Hepatocyte (in vitro differentiated cells): ENCODE measurements around the gene DEAF1. TPM values are rescaled to one million over a fixed set of nuclear protein-coding genes. Genes with fewer than 3 reads are reported as not detected.

Experiments used
- DNase-seq: peaks from one replicate; pipeline ENCODE4 v3.0.0-alpha.2; 2016; ENCODE audit warnings: low spot score
- H2AFZ ChIP-seq: fragments of 200-600 bp; sonication (generic); 2 replicates; pipeline ENCODE4 v1.6.0; 2016; ENCODE audit warnings: antibody characterized with exemption, mild to moderate bottlenecking
- H3K27ac ChIP-seq: fragments of 200-600 bp; sonication (generic); 2 replicates; pipeline ENCODE4 v1.5.1; 2016; ENCODE audit warnings: mild to moderate bottlenecking
- H3K27me3 ChIP-seq: fragments of 200-600 bp; sonication (generic); 2 replicates; pipeline ENCODE4 v1.6.1; 2016
- H3K36me3 ChIP-seq: fragments of 200-600 bp; sonication (generic); replicated peaks from 2 replicates; pipeline ENCODE4 v1.5.1; 2016; ENCODE audit warnings: low read depth; ENCODE audit not compliant: insufficient read depth
- H3K4me1 ChIP-seq: fragments of 200-600 bp; sonication (generic); 2 replicates; pipeline ENCODE4 v1.5.1; 2016; ENCODE audit warnings: mild to moderate bottlenecking, moderate library complexity; ENCODE audit not compliant: insufficient read depth
- H3K4me2 ChIP-seq: fragments of 200-600 bp; sonication (generic); 2 replicates; pipeline ENCODE4 v1.6.0; 2016
- H3K4me3 ChIP-seq: fragments of 200-600 bp; sonication (generic); 2 replicates; pipeline ENCODE4 v1.5.1; 2016; ENCODE audit warnings: mild to moderate bottlenecking
- H3K79me2 ChIP-seq: fragments of 200-600 bp; sonication (generic); 2 replicates; pipeline ENCODE4 v1.6.0; 2017; ENCODE audit warnings: mild to moderate bottlenecking
- H3K9me2 ChIP-seq: fragments of 200-600 bp; sonication (generic); replicated peaks from 2 replicates; pipeline ENCODE4 v1.6.0; 2017; ENCODE audit warnings: mild to moderate bottlenecking; ENCODE audit not compliant: insufficient read depth
- H3K9me3 ChIP-seq: fragments of 200-600 bp; sonication (generic); 2 replicates; pipeline ENCODE4 v1.5.1; 2016; ENCODE audit warnings: low read depth, mild to moderate bottlenecking
- H4K20me1 ChIP-seq: fragments of 200-600 bp; sonication (generic); 2 replicates; pipeline ENCODE4 v1.6.0; 2016; ENCODE audit warnings: mild to moderate bottlenecking; ENCODE audit not compliant: insufficient read depth, poor library complexity, severe bottlenecking
- EZH2 ChIP-seq: fragments of 200-600 bp; sonication (generic); IDR thresholded peaks from 2 replicates; pipeline ENCODE4 v1.6.1; 2016; ENCODE audit warnings: antibody characterized with exemption, mild to moderate bottlenecking, borderline replicate concordance
- EZH2phosphoT487 ChIP-seq: fragments of 200-600 bp; sonication (generic); IDR thresholded peaks from one replicate; pipeline ENCODE4 v1.6.1; 2018; ENCODE audit warnings: antibody characterized with exemption, mild to moderate bottlenecking, low read depth, moderate library complexity; ENCODE audit not compliant: unreplicated experiment, severe bottlenecking
- WGBS: methylation state at CpG from one replicate; pipeline ENCODE4 v1.1.6; 2016; ENCODE audit warnings: low lambda C conversion rate; ENCODE audit errors: missing lambda C conversion rate; 5-methylcytosine and 5-hydroxymethylcytosine counted together
- polyA plus RNA-seq: library from polyadenylated mRNA; unstranded; fragments of >200 nt; fragmentation: Nextera tagmentation; extraction: Ambion mirVana; gene quantifications from 2 replicates; pipeline ENCODE4 v1.2.1, GENCODE V29; 2016
- total RNA-seq: library from RNA; depleted of rRNA; stranded (reverse); fragments of >200 nt; gene quantifications from 2 replicates; pipeline ENCODE4 v1.2.3, GENCODE V29; 2014
- TF ChIP-seq, protein P1 (sequence below): fragments of 200-600 bp; sonication (generic); IDR thresholded peaks from 2 replicates; pipeline ENCODE4 v1.5.1; 2016; ENCODE audit warnings: antibody characterized with exemption, mild to moderate bottlenecking; ENCODE audit not compliant: poor library complexity

DEAF1 gene
- total and polyA plus RNA-seq, 2 experiments from 2014 or later = 27.2 to 59.1 TPM

DNA sequence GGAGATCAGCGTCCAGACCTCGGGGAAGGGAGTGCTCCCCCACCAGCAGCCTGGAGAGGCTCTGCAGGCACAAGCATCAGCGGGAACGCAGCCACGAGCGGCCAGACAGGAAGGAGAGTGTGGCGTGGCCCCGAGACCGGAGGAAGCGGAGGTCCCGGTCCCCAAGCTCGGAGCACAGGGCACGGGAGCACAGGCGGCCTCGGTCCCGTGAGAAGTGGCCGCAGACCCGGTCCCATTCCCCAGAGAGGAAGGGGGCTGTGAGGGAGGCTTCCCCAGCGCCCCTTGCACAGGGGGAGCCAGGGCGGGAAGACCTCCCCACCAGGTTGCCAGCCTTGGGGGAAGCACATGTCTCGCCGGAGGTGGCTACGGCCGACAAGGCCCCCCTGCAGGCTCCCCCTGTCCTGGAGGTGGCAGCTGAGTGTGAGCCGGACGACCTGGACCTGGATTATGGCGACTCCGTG, 86.2 kb downstream of the DEAF1 start:
- no peak for TF ChIP-seq EZH2phosphoT487
- TF ChIP-seq EZH2 = no peak
- TF ChIP-seq, protein P1, sequence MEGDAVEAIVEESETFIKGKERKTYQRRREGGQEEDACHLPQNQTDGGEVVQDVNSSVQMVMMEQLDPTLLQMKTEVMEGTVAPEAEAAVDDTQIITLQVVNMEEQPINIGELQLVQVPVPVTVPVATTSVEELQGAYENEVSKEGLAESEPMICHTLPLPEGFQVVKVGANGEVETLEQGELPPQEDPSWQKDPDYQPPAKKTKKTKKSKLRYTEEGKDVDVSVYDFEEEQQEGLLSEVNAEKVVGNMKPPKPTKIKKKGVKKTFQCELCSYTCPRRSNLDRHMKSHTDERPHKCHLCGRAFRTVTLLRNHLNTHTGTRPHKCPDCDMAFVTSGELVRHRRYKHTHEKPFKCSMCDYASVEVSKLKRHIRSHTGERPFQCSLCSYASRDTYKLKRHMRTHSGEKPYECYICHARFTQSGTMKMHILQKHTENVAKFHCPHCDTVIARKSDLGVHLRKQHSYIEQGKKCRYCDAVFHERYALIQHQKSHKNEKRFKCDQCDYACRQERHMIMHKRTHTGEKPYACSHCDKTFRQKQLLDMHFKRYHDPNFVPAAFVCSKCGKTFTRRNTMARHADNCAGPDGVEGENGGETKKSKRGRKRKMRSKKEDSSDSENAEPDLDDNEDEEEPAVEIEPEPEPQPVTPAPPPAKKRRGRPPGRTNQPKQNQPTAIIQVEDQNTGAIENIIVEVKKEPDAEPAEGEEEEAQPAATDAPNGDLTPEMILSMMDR = no peak
- Histone ChIP-seq H4K20me1 (peaks cover 12% of the 10 kb centered on the region), H3K36me3 (no peaks in the 10 kb centered on the region), H3K4me3 (no peak overlapping the region), H2AFZ (no peak overlapping the region), H3K9me3 (no peaks in the 10 kb centered on the region), H3K9me2 (no peaks in the 10 kb centered on the region), H3K4me1 (peaks cover 2% of the 10 kb centered on the region), H3K27me3 (no peaks in the 10 kb centered on the region), H3K79me2 (no peaks in the 10 kb centered on the region), H3K27ac (no peak overlapping the region), H3K4me2 (no peak overlapping the region)
- no peak for DNase-seq
- 93% methylated on average over 25 of the region's 28 CpGs for WGBS

DNA sequence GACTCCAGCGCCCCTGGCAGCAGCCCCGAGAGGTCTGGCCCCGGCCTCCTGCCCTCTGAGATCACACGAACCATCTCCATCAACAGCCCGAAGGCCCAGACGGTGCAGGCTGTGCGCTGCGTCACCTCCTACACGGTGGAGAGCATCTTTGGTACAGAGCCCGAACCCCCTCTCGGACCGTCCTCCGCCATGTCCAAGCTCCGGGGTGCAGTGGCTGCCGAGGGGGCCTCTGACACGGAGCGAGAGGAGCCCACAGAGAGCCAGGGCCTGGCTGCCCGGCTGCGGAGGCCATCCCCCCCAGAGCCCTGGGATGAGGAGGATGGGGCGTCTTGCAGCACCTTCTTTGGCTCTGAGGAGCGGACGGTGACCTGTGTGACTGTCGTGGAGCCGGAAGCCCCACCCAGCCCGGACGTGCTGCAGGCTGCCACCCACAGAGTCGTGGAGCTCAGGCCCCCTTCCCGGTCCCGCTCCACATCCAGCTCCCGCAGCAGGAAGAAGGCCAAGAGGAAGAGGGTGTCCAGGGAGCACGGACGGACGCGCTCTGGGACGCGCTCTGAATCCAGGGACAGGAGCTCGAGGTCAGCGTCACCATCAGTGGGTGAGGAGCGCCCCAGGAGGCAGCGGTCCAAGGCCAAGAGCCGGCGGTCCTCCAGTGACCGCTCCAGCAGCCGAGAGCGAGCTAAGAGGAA, 86.9 kb downstream of the DEAF1 start:
- Histone ChIP-seq H3K4me3 (no peak overlapping the region), H3K36me3 (no peaks in the 10 kb centered on the region), H3K4me2 (no peak overlapping the region), H3K27ac (no peak overlapping the region), H4K20me1 (peaks cover 8% of the 10 kb centered on the region), H3K4me1 (no peaks in the 10 kb centered on the region), H2AFZ (no peak overlapping the region), H3K9me3 (no peaks in the 10 kb centered on the region), H3K27me3 (no peaks in the 10 kb centered on the region), H3K79me2 (no peaks in the 10 kb centered on the region), H3K9me2 (no peaks in the 10 kb centered on the region)
- TF ChIP-seq, protein P1 = no peak
- TF ChIP-seq EZH2 = no peak
- no peak for TF ChIP-seq EZH2phosphoT487
- 96% methylated on average over 44 of the region's 45 CpGs for WGBS
- no peak for DNase-seq

- H3K4me1 ChIP-seq = no peaks in the 10 kb centered on the region
- no peak for DNase-seq
- no peaks in the 10 kb centered on the region for H3K36me3 ChIP-seq
- H3K27ac ChIP-seq = no peak overlapping the region
- TF ChIP-seq, protein P1 = no peak
- TF ChIP-seq EZH2phosphoT487 = no peak
- TF ChIP-seq EZH2 = no peak
- no peak overlapping the region for H3K4me3 ChIP-seq
- 97% methylated on average over 32 of the region's 35 CpGs for WGBS
- H3K79me2 ChIP-seq = no peaks in the 10 kb centered on the region
- H3K27me3 ChIP-seq = no peaks in the 10 kb centered on the region
- H3K4me2 ChIP-seq = no peak overlapping the region
- no peaks in the 10 kb centered on the region for H3K9me2 ChIP-seq
- no peaks in the 10 kb centered on the region for H4K20me1 ChIP-seq
- H3K9me3 ChIP-seq = no peaks in the 10 kb centered on the region
- no peak overlapping the region for H2AFZ ChIP-seq
These were observed 87.8 kb downstream of the DEAF1 start for GRCh38 chr11:607020-607780.
